Pons (tissue), 1 donor: ENCODE data around the gene LMBR1L.

Experiments
- DNase-seq: peaks from one replicate; pipeline ENCODE4 v3.0.0-alpha.2; 2016; ENCODE audit warnings: low spot score

Gene LMBR1L

DNA sequence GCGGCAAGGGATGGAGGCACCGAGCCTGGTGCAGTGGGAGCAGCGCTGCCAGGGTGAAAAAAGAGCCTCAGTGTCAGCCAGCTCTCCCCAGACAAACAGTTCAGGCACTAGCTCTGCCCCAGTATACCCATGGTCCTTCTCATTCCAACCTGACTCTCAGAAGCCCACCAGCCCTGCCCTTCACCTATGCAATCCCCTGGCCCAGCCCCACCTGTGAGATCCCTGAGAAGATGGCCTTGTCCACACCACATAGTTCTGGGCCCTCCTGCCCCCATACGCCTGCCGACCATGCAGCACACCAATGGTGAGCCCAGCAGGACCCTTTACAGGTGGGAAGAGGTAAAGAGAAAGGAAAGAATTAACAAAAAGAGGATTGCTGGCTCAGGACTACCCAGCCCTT is 56.6 kb downstream of the LMBR1L start:
- no peak for DNase-seq

DNA sequence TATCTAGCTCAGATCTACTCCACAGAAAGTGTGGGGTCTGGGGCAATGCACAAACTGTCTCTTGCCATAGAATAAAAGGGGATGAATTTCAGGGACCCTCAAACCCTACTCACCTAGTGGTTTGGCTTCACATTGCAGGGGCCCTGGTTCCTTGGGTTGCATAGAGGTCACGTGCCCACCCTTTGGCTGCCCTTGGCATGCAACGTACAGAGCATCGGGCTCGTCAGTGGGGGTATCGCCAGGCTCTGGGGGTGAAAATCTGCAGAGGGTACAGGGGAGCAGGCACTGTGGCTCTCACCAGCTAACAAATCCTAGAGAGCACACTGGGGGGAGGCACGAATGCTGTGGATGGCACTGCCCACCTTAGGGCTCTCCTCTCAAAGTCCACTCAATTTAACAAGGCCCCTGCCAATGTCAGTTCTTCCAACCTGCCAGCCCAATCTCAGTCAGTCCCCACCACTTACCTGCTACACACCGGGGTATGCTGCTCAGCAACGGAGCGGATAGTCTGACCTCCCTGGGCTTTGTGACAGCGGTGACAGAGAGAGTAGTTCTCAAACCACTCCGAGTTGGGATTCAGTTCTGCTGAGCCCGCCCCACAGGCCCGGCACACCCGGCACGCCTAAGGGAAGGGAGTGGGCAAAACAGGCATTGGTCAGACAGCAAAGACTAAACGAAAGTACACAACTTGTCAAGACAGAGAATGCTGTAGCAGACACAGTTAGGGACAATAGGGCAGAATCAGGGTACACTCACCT is 58.0 kb downstream of the LMBR1L start:
- no peak for DNase-seq

DNA sequence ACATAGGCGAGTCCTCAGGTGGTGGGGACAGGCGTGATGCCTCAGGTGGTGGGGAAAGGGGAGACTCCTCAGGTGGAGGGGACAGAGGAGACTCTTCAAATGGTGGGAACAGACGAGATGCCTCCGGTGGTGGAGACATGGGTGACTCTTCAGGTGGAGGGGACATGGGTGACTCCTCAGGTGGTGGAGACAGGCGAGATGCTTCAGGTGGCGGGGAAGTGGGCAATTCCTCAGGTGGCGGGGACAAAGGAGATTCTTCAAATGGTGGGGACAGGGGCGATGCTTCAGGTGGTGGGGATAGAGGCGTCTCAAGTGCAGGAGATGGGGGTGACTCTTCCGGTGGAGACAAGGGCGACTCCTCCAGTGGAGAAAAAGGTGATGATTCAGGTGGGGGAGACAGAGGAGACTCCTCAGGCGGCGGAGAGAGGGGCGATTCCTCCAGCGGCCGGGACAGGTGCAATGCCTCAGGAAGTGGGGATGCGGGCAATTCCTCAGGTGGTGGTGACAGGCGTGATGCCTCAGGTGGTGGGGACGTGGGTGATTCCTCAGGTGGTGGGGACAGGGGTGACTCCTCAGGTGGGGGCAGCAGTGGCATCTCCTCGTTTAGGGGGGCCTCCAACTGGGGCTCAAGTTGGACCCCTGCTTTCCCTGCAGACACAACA is 58.7 kb downstream of the LMBR1L start:
- no peak for DNase-seq

DNA sequence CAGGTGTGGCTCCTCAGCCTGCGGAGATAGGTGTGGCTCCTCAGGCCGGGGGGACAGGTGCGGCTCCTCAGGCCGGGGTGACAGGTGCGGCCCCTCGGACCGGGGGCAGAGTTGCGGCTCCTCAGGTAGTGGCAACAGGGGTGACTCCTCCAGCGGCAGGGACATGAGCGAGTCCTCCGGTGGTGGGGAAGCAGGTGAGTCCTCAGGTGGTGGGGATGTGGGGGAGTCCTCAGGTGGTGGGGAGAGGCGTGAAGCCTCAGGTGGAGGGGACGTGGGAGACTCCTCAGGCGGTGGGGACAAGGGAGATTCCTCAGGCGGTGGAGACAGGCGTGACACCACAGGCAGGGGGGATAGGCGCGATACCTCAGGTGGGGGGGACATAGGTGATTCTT is 59.3 kb downstream of the LMBR1L start:
- DNase-seq = no peak

DNA sequence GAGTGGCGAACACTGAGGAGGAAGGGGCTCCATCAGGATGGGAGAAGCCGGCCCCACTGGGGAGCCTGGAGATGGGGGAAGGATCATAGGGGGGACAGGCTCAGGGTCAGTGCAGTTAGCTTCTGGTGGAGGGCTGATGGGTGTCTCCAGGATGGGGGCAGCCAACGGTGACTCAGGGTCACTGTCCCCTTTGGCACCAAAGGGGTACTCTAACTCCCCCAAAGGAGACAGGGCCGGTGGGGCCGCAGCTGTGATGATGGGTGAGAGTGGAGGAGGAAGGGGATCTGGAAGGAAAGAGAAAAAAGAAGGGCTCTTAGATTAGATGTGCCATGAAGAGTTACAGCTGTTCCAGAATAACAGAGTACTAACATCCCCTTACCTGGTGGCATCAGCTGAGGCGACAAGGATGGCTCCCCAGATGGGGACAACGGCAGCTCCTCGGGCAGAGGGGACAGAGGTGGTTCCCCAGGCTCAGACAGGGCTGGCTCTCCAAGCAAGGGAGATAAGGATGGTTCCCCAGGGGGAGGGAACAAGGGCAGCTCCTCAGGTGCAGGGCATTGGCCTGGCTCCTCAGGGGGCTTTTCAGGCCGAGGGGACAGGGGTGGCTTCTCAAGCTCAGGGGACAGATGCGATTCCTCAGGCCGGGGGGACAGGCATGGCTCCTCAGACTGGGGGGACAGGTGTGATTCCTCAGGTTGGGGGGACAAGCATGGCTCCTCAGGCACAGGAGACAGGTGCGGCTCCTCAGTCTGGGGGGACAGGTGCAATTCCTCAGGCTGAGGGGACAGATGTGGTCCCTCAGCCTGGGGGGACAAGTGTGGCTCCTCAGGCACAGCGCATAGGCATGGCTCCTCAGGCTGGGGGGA is 59.9 kb downstream of the LMBR1L start:
- DNase-seq = no peak

DNA sequence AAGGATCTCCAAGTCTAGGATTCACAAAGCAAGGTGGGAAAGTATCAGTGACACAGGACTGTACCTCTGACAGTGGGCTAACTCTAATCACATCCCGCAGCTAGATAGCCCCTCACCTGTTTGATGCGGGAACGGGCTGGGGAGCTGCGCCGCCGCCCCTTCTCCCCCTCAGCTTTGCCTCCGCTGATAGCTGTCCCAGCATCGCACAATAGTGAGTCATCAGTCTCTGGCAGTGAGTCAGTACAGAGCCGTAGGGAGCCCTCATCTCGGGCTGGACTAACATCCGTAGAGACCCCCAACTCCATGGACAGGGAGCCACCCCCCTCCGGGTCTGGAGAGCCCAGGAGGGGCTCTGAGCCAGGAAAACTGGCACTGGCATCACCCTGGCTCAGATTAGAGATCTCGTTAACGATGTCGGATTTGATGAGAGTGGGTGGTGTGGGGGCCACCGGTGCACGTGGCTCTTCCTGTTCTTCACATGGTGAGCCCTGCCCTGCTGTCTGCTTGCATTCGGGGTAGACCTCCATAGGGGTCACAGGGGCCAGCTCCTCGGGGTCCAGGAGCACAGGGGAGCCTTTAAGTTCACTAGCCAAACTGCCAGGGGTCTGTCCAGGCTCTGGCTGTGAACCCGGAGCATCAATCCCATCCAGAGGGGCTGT is 61.0 kb downstream of the LMBR1L start:
- no peak for DNase-seq

DNA sequence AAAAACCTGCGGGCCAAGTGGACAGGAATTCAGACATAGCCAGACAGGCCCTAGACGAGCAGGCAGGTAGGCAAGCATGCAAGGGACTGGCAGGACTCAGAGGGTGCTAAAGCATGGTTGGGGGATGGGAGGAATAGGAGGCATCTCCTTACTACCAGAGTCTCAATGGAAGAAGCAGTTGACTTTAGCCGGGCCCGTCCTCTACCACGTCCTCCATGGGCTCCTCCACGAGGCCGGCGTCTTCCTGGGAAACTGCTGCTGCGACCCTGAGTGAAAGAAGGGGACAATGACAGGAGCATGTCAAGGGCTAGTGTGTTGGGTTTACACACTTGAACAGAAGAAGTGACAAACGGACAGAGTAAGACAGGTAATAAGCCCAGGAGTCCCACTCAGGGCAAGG is 61.7 kb downstream of the LMBR1L start:
- DNase-seq = no peak
